ENCODE measurements around the gene ZFP36L1. TPM values are rescaled to one million over a fixed set of nuclear protein-coding genes. Genes with fewer than 3 reads are reported as not detected.

The ZFP36L1 gene
- total and polyA plus RNA-seq, 10 of the 15 experiments (the other 5 are each of a cell fraction or from before 2014, with no cell fraction given): 22.0 to 184 (median 66.1) TPM

GRCh38 chr14:68816183-68816942 lies 23.5 kb upstream of the ZFP36L1 start (continued):
- TF ChIP-seq, protein P1, sequence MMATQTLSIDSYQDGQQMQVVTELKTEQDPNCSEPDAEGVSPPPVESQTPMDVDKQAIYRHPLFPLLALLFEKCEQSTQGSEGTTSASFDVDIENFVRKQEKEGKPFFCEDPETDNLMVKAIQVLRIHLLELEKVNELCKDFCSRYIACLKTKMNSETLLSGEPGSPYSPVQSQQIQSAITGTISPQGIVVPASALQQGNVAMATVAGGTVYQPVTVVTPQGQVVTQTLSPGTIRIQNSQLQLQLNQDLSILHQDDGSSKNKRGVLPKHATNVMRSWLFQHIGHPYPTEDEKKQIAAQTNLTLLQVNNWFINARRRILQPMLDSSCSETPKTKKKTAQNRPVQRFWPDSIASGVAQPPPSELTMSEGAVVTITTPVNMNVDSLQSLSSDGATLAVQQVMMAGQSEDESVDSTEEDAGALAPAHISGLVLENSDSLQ (IDR thresholded peaks at IDR 0.05): peak; percentile 24; the same call in 1 of the 2 replicates
- no peak for TF ChIP-seq SREBF2 (IDR thresholded peaks at IDR 0.05; ENCODE audit: low read length)
- TF ChIP-seq SMAD5 (IDR thresholded peaks at IDR 0.05; ENCODE audit: low read depth): 0 out of 2 replicates have a peak, but pooled peaks have one; percentile 32
- peak; percentile 42; the same call in 1 of the 2 replicates for TF ChIP-seq JUND (IDR thresholded peaks at IDR 0.05; ENCODE audit: low read depth, low read length)
- no peak for TF ChIP-seq ZBTB11 (CRISPR knock-in tag; IDR thresholded peaks at IDR 0.05)
- TF ChIP-seq SMARCA5 (IDR thresholded peaks at IDR 0.05): peak; percentile 95
- peak; percentile 72 for TF ChIP-seq MEF2B (IDR thresholded peaks at IDR 0.05; ENCODE audit: partially characterized antibody, poor library complexity, severe bottlenecking)
- peak; percentile 35 for TF ChIP-seq TARDBP (IDR thresholded peaks at IDR 0.05; ENCODE audit: borderline replicate concordance)
- TF ChIP-seq, protein P2, sequence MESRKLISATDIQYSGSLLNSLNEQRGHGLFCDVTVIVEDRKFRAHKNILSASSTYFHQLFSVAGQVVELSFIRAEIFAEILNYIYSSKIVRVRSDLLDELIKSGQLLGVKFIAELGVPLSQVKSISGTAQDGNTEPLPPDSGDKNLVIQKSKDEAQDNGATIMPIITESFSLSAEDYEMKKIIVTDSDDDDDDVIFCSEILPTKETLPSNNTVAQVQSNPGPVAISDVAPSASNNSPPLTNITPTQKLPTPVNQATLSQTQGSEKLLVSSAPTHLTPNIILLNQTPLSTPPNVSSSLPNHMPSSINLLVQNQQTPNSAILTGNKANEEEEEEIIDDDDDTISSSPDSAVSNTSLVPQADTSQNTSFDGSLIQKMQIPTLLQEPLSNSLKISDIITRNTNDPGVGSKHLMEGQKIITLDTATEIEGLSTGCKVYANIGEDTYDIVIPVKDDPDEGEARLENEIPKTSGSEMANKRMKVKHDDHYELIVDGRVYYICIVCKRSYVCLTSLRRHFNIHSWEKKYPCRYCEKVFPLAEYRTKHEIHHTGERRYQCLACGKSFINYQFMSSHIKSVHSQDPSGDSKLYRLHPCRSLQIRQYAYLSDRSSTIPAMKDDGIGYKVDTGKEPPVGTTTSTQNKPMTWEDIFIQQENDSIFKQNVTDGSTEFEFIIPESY (IDR thresholded peaks at IDR 0.05): no peak
- TF ChIP-seq FOS (IDR thresholded peaks at IDR 0.05; ENCODE audit: borderline replicate concordance, extremely low read depth, insufficient read length): no peak
- TF ChIP-seq SUPT20H (IDR thresholded peaks at IDR 0.05; ENCODE audit: borderline replicate concordance, control insufficient read depth, low read depth, low read length): no peak
- TF ChIP-seq, protein P3, sequence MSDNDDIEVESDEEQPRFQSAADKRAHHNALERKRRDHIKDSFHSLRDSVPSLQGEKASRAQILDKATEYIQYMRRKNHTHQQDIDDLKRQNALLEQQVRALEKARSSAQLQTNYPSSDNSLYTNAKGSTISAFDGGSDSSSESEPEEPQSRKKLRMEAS (IDR thresholded peaks at IDR 0.05; ENCODE audit: low read depth, low read length): peak; percentile 22
- TF ChIP-seq ZNF622 (IDR thresholded peaks at IDR 0.05): no peak
- TF ChIP-seq, protein P4, sequence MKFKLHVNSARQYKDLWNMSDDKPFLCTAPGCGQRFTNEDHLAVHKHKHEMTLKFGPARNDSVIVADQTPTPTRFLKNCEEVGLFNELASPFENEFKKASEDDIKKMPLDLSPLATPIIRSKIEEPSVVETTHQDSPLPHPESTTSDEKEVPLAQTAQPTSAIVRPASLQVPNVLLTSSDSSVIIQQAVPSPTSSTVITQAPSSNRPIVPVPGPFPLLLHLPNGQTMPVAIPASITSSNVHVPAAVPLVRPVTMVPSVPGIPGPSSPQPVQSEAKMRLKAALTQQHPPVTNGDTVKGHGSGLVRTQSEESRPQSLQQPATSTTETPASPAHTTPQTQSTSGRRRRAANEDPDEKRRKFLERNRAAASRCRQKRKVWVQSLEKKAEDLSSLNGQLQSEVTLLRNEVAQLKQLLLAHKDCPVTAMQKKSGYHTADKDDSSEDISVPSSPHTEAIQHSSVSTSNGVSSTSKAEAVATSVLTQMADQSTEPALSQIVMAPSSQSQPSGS (IDR thresholded peaks at IDR 0.05; ENCODE audit: low read length): no peak
- no peak for TF ChIP-seq ZZZ3 (IDR thresholded peaks at IDR 0.05; ENCODE audit: control insufficient read depth, insufficient read length, low read depth)
- TF ChIP-seq HDGF (IDR thresholded peaks at IDR 0.05): 0 out of 2 replicates have a peak, but pooled peaks have one; percentile 69
- no peak for TF ChIP-seq KAT2A (conservative IDR thresholded peaks at IDR 0.05; ENCODE audit: control insufficient read depth, low read depth, low read length)
- peak; percentile 40; the same call in 1 of the 2 replicates for TF ChIP-seq ZBTB4 (CRISPR knock-in tag; IDR thresholded peaks at IDR 0.05)

Measured in GM12878 (cell line).